GM12878 (cell line): ENCODE data around the gene GLIPR2. TPM values are rescaled to one million over a fixed set of nuclear protein-coding genes. Genes with fewer than 3 reads are reported as not detected.

Experiments
- EZH2 ChIP-seq: IDR thresholded peaks from 2 replicates; pipeline ENCODE4 v1.6.1; 2012; ENCODE audit warnings: low read depth, mild to moderate bottlenecking, control low read depth, inconsistent platforms, low read length, borderline replicate concordance; ENCODE audit not compliant: control insufficient read depth
- FOS ChIP-seq: IDR thresholded peaks from 3 replicates; pipeline ENCODE4 v1.6.1; 2011; ENCODE audit warnings: borderline replicate concordance; ENCODE audit not compliant: insufficient read length; ENCODE audit errors: extremely low read depth
- KDM1A ChIP-seq: fragments of 200-600 bp; sonication (generic); IDR thresholded peaks from 2 replicates; pipeline ENCODE4 v1.6.1; 2016; ENCODE audit warnings: borderline replicate concordance
- MEF2A ChIP-seq: IDR thresholded peaks from 2 replicates; pipeline ENCODE4 v1.6.1; 2011; ENCODE audit warnings: low read depth, mild to moderate bottlenecking, low read length, moderate library complexity; ENCODE audit not compliant: insufficient read depth
- POLR2AphosphoS5 ChIP-seq: IDR thresholded peaks from 2 replicates; pipeline ENCODE4 v1.6.1; 2011; ENCODE audit warnings: mild to moderate bottlenecking, low read length, inconsistent platforms
- SMAD5 ChIP-seq: IDR thresholded peaks from 2 replicates; pipeline ENCODE4 v1.6.1; 2016; ENCODE audit warnings: antibody characterized with exemption, low read depth
- SUZ12 ChIP-seq: fragments of 200-600 bp; sonication (generic); IDR thresholded peaks from one replicate; pipeline ENCODE4 v1.6.1; 2018; ENCODE audit warnings: antibody characterized with exemption, mild to moderate bottlenecking; ENCODE audit not compliant: unreplicated experiment
- TBL1XR1 ChIP-seq: IDR thresholded peaks from 2 replicates; pipeline ENCODE4 v1.6.1; 2012; ENCODE audit warnings: low read depth, low read length, improper control_type of control experiment
- TCF3 ChIP-seq: IDR thresholded peaks from 2 replicates; pipeline ENCODE4 v1.6.1; 2012; ENCODE audit warnings: low read depth, mild to moderate bottlenecking, low read length, borderline replicate concordance; ENCODE audit not compliant: insufficient read depth
- ZZZ3 ChIP-seq: IDR thresholded peaks from 2 replicates; pipeline ENCODE4 v1.6.1; 2011; ENCODE audit warnings: low read depth; ENCODE audit not compliant: control insufficient read depth, insufficient read length
- polyA plus RNA-seq, 11 experiments: library from polyadenylated mRNA; depleted of rRNA in 4 of 11; unstranded in 6 of 11; stranded (reverse) in 5 of 11; fragments of >200 nt; fragmentation: Nextera tagmentation in 4 of 11; fragmentation: Illumina TruSeq in 1 of 11; extraction: Ambion mirVana in 4 of 11; extraction: Trizol in 1 of 11; gene quantifications; 1 replicate in 1 of 11; 2 replicates in 10 of 11; pipeline versions ENCODE4 v1.2.1 to v1.2.3, GENCODE V29; 2011 to 2016; ENCODE audit warnings: inconsistent platforms in 2 of 11, missing spikeins in 2 of 11, low read depth in 1 of 11
- total RNA-seq, 4 experiments: library from RNA; depleted of rRNA in 3 of 4; stranded (reverse); fragments of >200 nt in 3 of 4; fragmentation: Illumina TruSeq in 1 of 4; extraction: Trizol in 1 of 4; gene quantifications; 2 replicates each; pipeline versions ENCODE4 v1.2.1 to v1.2.3, GENCODE V29; 2013 to 2021
- TF ChIP-seq, protein P1 (sequence below): fragments of 450-650 bp; IDR thresholded peaks from 2 replicates; pipeline ENCODE4 v1.6.1; 2017; ENCODE audit warnings: mild to moderate bottlenecking
- TF ChIP-seq, protein P2 (sequence below): fragments of 450-650 bp; IDR thresholded peaks from 2 replicates; pipeline ENCODE4 v1.6.1; 2017; ENCODE audit warnings: antibody characterized with exemption, mild to moderate bottlenecking, moderate library complexity
- TF ChIP-seq, protein P3 (sequence below): fragments of 450-650 bp; IDR thresholded peaks from 2 replicates; pipeline ENCODE4 v1.6.1; 2017; ENCODE audit warnings: borderline replicate concordance
- TF ChIP-seq, protein P4 (sequence below): IDR thresholded peaks from 2 replicates; pipeline ENCODE4 v1.6.1; 2012; ENCODE audit warnings: low read depth, low read length, improper control_type of control experiment
- TF ChIP-seq, protein P5 (sequence below): IDR thresholded peaks from 2 replicates; pipeline ENCODE4 v1.6.1; 2011; ENCODE audit warnings: borderline replicate concordance, low read depth, mild to moderate bottlenecking, moderate library complexity, mixed read lengths, low read length; ENCODE audit not compliant: insufficient read depth; ENCODE audit errors: extremely low read length

The GLIPR2 gene
- total and polyA plus RNA-seq, 10 of the 15 experiments (the other 5 are each of a cell fraction or from before 2014, with no cell fraction given): 0.41 to 3.5 (median 2.2) TPM

DNA sequence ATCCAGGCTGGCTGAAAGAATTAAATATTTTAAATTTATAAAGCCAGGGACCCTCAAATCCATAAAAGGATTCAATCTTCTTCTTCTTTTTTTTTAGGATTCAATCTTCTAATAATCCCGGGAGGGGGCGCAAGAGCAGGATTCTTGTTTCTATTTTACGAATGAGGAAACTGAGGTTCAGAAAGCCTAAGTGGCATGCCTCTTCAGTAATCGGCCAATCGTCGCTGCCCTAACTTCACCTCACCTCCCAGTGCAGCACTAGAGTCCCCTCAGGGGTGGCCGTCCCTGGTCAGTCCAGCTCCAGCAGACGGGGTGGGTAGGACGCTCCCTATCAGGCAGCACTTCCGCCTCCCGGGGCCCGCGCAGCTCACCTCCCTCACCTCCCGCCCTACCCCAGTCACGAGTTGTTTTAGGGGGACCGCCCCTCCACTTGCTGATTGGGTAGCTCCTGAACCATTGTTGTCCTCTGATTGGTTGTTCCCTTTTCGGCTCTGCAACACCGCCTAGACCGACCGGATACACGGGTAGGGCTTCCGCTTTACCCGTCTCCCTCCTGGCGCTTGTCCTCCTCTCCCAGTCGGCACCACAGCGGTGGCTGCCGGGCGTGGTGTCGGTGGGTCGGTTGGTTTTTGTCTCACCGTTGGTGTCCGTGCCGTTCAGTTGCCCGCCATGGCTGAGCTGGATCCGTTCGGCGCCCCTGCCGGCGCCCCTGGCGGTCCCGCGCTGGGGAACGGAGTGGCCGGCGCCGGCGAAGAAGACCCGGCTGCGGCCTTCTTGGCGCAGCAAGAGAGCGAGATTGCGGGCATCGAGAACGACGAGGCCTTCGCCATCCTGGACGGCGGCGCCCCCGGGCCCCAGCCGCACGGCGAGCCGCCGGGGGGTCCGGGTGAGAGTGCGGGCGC lies 54.1 kb downstream of the GLIPR2 start, which contains the start of gene CLTA (continued):
- TF ChIP-seq MEF2A (0 out of 2 replicates have a peak, but pooled peaks have one; percentile 33), POLR2AphosphoS5 (peak; percentile 99), SMAD5 (peak; percentile 93; the same call in 1 of the 2 replicates), ZZZ3 (no peak), TCF3 (peak; percentile 49; the same call in 1 of the 2 replicates), FOS (peak; percentile 51), SUZ12 (no peak), TBL1XR1 (0 out of 2 replicates have a peak, but pooled peaks have one; percentile 25), KDM1A (no peak), EZH2 (no peak)
- TF ChIP-seq, protein P1, sequence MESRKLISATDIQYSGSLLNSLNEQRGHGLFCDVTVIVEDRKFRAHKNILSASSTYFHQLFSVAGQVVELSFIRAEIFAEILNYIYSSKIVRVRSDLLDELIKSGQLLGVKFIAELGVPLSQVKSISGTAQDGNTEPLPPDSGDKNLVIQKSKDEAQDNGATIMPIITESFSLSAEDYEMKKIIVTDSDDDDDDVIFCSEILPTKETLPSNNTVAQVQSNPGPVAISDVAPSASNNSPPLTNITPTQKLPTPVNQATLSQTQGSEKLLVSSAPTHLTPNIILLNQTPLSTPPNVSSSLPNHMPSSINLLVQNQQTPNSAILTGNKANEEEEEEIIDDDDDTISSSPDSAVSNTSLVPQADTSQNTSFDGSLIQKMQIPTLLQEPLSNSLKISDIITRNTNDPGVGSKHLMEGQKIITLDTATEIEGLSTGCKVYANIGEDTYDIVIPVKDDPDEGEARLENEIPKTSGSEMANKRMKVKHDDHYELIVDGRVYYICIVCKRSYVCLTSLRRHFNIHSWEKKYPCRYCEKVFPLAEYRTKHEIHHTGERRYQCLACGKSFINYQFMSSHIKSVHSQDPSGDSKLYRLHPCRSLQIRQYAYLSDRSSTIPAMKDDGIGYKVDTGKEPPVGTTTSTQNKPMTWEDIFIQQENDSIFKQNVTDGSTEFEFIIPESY: no peak
- TF ChIP-seq, protein P2, sequence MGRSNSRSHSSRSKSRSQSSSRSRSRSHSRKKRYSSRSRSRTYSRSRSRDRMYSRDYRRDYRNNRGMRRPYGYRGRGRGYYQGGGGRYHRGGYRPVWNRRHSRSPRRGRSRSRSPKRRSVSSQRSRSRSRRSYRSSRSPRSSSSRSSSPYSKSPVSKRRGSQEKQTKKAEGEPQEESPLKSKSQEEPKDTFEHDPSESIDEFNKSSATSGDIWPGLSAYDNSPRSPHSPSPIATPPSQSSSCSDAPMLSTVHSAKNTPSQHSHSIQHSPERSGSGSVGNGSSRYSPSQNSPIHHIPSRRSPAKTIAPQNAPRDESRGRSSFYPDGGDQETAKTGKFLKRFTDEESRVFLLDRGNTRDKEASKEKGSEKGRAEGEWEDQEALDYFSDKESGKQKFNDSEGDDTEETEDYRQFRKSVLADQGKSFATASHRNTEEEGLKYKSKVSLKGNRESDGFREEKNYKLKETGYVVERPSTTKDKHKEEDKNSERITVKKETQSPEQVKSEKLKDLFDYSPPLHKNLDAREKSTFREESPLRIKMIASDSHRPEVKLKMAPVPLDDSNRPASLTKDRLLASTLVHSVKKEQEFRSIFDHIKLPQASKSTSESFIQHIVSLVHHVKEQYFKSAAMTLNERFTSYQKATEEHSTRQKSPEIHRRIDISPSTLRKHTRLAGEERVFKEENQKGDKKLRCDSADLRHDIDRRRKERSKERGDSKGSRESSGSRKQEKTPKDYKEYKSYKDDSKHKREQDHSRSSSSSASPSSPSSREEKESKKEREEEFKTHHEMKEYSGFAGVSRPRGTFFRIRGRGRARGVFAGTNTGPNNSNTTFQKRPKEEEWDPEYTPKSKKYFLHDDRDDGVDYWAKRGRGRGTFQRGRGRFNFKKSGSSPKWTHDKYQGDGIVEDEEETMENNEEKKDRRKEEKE: no peak
- TF ChIP-seq, protein P3, sequence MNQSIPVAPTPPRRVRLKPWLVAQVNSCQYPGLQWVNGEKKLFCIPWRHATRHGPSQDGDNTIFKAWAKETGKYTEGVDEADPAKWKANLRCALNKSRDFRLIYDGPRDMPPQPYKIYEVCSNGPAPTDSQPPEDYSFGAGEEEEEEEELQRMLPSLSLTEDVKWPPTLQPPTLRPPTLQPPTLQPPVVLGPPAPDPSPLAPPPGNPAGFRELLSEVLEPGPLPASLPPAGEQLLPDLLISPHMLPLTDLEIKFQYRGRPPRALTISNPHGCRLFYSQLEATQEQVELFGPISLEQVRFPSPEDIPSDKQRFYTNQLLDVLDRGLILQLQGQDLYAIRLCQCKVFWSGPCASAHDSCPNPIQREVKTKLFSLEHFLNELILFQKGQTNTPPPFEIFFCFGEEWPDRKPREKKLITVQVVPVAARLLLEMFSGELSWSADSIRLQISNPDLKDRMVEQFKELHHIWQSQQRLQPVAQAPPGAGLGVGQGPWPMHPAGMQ: no peak
- TF ChIP-seq, protein P4, sequence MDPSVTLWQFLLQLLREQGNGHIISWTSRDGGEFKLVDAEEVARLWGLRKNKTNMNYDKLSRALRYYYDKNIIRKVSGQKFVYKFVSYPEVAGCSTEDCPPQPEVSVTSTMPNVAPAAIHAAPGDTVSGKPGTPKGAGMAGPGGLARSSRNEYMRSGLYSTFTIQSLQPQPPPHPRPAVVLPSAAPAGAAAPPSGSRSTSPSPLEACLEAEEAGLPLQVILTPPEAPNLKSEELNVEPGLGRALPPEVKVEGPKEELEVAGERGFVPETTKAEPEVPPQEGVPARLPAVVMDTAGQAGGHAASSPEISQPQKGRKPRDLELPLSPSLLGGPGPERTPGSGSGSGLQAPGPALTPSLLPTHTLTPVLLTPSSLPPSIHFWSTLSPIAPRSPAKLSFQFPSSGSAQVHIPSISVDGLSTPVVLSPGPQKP: peak; percentile 87
- TF ChIP-seq, protein P5, sequence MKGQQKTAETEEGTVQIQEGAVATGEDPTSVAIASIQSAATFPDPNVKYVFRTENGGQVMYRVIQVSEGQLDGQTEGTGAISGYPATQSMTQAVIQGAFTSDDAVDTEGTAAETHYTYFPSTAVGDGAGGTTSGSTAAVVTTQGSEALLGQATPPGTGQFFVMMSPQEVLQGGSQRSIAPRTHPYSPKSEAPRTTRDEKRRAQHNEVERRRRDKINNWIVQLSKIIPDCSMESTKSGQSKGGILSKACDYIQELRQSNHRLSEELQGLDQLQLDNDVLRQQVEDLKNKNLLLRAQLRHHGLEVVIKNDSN: peak; percentile 71
